HEK293 (cell line): Measurements from ENCODE around the gene PAPOLB.

Experiments used
- CTCF ChIA-PET: fragments of 350-600 bp; formaldehyde crosslinking; extraction: SDS; loops from one replicate; lab custom pipeline; 2021; ENCODE audit warnings: antibody characterized with exemption; lab: Yijun Ruan, JAX
- POLR2A ChIA-PET: fragments of 300-600 bp; formaldehyde crosslinking; extraction: SDS; loops from one replicate; lab custom pipeline; 2020; ENCODE audit warnings: antibody characterized with exemption, inconsistent platforms; lab: Yijun Ruan, JAX
- H3K27ac ChIP-seq: fragments of 200-500 bp; sonication (Bioruptor generic); 2 replicates; pipeline ENCODE4 v1.5.1; 2014; ENCODE audit warnings: low read depth, low read length, control low read depth, inconsistent platforms; ENCODE audit errors: extremely low read depth
- H3K36me3 ChIP-seq, 2 experiments: fragments of 200-500 bp in 1 of 2; sonication (Bioruptor generic) in 1 of 2; 1 replicate in 1 of 2; 2 replicates in 1 of 2; pipeline ENCODE4 v1.5.1; 2014 to 2017; ENCODE audit warnings: inconsistent platforms in 2 of 2, low read length in 2 of 2; ENCODE audit not compliant: control insufficient read depth in 2 of 2, insufficient read depth in 1 of 2
- H3K4me1 ChIP-seq: fragments of 200-500 bp; sonication (Bioruptor generic); 2 replicates; pipeline ENCODE4 v1.5.1; 2014; ENCODE audit warnings: mild to moderate bottlenecking, low read length, inconsistent platforms; ENCODE audit not compliant: control insufficient read depth, insufficient read depth
- H3K4me3 ChIP-seq: 2 replicates; pipeline ENCODE4 v1.5.1; 2011; ENCODE audit warnings: low read depth, mild to moderate bottlenecking, control low read depth, low read length, moderate library complexity
- H3K9me3 ChIP-seq: fragments of 200-500 bp; sonication (Bioruptor generic); 2 replicates; pipeline ENCODE4 v1.5.1; 2014; ENCODE audit warnings: low read depth, low read length, inconsistent platforms; ENCODE audit not compliant: control insufficient read depth, insufficient read depth
- EGR2 ChIP-seq: fragments of 450-650 bp; formaldehyde crosslinking; IDR thresholded peaks from 2 replicates; pipeline ENCODE4 v1.5.1; 2016; ENCODE audit warnings: low read depth, missing biosample characterization, missing genetic modification characterization
- GLI4 ChIP-seq: fragments of 450-650 bp; formaldehyde crosslinking; IDR thresholded peaks from 2 replicates; pipeline ENCODE4 v1.5.1; 2016; ENCODE audit warnings: missing biosample characterization, missing genetic modification characterization
- KLF9 ChIP-seq: fragments of 450-650 bp; formaldehyde crosslinking; IDR thresholded peaks from 2 replicates; pipeline ENCODE4 v1.5.1; 2016; ENCODE audit warnings: missing biosample characterization, missing genetic modification characterization, low read depth
- MYNN ChIP-seq: fragments of 450-650 bp; formaldehyde crosslinking; IDR thresholded peaks from 2 replicates; pipeline ENCODE4 v1.5.1; 2016; ENCODE audit warnings: missing biosample characterization, missing genetic modification characterization, borderline replicate concordance
- ZBTB21 ChIP-seq: fragments of 450-650 bp; formaldehyde crosslinking; IDR thresholded peaks from 2 replicates; pipeline ENCODE4 v1.5.1; 2017; ENCODE audit warnings: missing biosample characterization, missing genetic modification characterization
- ZBTB49 ChIP-seq: fragments of 450-650 bp; formaldehyde crosslinking; IDR thresholded peaks from 2 replicates; pipeline ENCODE4 v1.5.1; 2016; ENCODE audit warnings: missing biosample characterization, missing genetic modification characterization, low read depth
- ZNF121 ChIP-seq: fragments of 450-650 bp; formaldehyde crosslinking; IDR thresholded peaks from 2 replicates; pipeline ENCODE4 v1.5.1; 2016; ENCODE audit warnings: missing biosample characterization, missing genetic modification characterization
- ZNF223 ChIP-seq: fragments of 450-650 bp; formaldehyde crosslinking; IDR thresholded peaks from 2 replicates; pipeline ENCODE4 v1.5.1; 2016; ENCODE audit warnings: missing biosample characterization, missing genetic modification characterization
- ZNF248 ChIP-seq: fragments of 450-650 bp; formaldehyde crosslinking; IDR thresholded peaks from 2 replicates; pipeline ENCODE4 v1.5.1; 2017; ENCODE audit warnings: missing biosample characterization, missing genetic modification characterization
- ZNF292 ChIP-seq: fragments of 450-650 bp; formaldehyde crosslinking; IDR thresholded peaks from 2 replicates; pipeline ENCODE4 v1.5.1; 2016; ENCODE audit warnings: low read depth, missing biosample characterization, missing genetic modification characterization, borderline replicate concordance
- ZNF302 ChIP-seq: fragments of 450-650 bp; formaldehyde crosslinking; IDR thresholded peaks from 2 replicates; pipeline ENCODE4 v1.5.1; 2016; ENCODE audit warnings: missing biosample characterization, missing genetic modification characterization, low read depth
- ZNF366 ChIP-seq: fragments of 450-650 bp; formaldehyde crosslinking; conservative IDR thresholded peaks from 2 replicates; pipeline ENCODE4 v1.5.1; 2016; ENCODE audit warnings: missing biosample characterization, missing genetic modification characterization
- ZNF37A ChIP-seq: fragments of 450-650 bp; IDR thresholded peaks from 2 replicates; pipeline ENCODE4 v1.5.1; 2018; ENCODE audit warnings: missing biosample characterization, missing genetic modification characterization
- ZNF394 ChIP-seq: fragments of 450-650 bp; formaldehyde crosslinking; IDR thresholded peaks from 2 replicates; pipeline ENCODE4 v1.5.1; 2016; ENCODE audit warnings: missing biosample characterization, missing genetic modification characterization, mild to moderate bottlenecking, moderate library complexity, borderline replicate concordance
- ZNF521 ChIP-seq: fragments of 450-650 bp; formaldehyde crosslinking; IDR thresholded peaks from 2 replicates; pipeline ENCODE4 v1.5.1; 2017; ENCODE audit warnings: missing biosample characterization, mild to moderate bottlenecking, missing genetic modification characterization
- ZNF623 ChIP-seq: fragments of 450-650 bp; formaldehyde crosslinking; IDR thresholded peaks from 2 replicates; pipeline ENCODE4 v1.5.1; 2016; ENCODE audit warnings: missing biosample characterization, missing genetic modification characterization
- ZXDB ChIP-seq: fragments of 450-650 bp; formaldehyde crosslinking; IDR thresholded peaks from 2 replicates; pipeline ENCODE4 v1.5.1; 2016; ENCODE audit warnings: missing biosample characterization, missing genetic modification characterization
- TF ChIP-seq, protein P1 (sequence below): fragments of 450-650 bp; formaldehyde crosslinking; IDR thresholded peaks from 2 replicates; pipeline ENCODE4 v1.5.1; 2016; ENCODE audit warnings: missing biosample characterization, missing genetic modification characterization
- TF ChIP-seq, protein P2 (sequence below): fragments of 450-650 bp; formaldehyde crosslinking; IDR thresholded peaks from 2 replicates; pipeline ENCODE4 v1.5.1; 2016; ENCODE audit warnings: missing biosample characterization, missing genetic modification characterization, borderline replicate concordance
- TF ChIP-seq, protein P3 (sequence below): fragments of 450-650 bp; formaldehyde crosslinking; IDR thresholded peaks from 2 replicates; pipeline ENCODE4 v1.5.1; 2016; ENCODE audit warnings: missing biosample characterization, missing genetic modification characterization

Gene PAPOLB

GRCh38 chr7:4888161-4888560 lies 26.3 kb upstream of the PAPOLB start (continued):
- TF ChIP-seq GLI4 (no peak), ZNF394 (no peak), ZNF223 (tag by site-specific recombination) (no peak), ZBTB21 (tag by site-specific recombination) (no peak), ZNF521 (no peak), ZNF302 (tag by site-specific recombination) (no peak), ZXDB (tag by site-specific recombination) (no peak), ZNF37A (tag by site-specific recombination) (no peak), ZNF248 (tag by site-specific recombination) (no peak), ZNF623 (tag by site-specific recombination) (no peak), MYNN (tag by site-specific recombination) (no peak), ZNF121 (no peak), KLF9 (tag by site-specific recombination) (no peak), EGR2 (no peak)
- TF ChIP-seq, protein P1, sequence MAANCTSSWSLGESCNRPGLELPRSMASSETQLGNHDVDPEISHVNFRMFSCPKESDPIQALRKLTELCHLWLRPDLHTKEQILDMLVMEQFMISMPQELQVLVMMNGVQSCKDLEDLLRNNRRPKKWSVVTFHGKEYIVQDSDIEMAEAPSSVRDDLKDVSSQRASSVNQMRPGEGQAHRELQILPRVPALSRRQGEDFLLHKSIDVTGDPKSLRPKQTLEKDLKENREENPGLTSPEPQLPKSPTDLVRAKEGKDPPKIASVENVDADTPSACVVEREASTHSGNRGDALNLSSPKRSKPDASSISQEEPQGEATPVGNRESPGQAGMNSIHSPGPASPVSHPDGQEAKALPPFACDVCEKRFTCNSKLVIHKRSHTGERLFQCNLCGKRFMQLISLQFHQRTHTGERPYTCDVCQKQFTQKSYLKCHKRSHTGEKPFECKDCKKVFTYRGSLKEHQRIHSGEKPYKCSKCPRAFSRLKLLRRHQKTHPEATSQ (tag by site-specific recombination), result no peak
- TF ChIP-seq, protein P2, sequence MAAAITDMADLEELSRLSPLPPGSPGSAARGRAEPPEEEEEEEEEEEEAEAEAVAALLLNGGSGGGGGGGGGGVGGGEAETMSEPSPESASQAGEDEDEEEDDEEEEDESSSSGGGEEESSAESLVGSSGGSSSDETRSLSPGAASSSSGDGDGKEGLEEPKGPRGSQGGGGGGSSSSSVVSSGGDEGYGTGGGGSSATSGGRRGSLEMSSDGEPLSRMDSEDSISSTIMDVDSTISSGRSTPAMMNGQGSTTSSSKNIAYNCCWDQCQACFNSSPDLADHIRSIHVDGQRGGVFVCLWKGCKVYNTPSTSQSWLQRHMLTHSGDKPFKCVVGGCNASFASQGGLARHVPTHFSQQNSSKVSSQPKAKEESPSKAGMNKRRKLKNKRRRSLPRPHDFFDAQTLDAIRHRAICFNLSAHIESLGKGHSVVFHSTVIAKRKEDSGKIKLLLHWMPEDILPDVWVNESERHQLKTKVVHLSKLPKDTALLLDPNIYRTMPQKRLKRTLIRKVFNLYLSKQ (tag by site-specific recombination), result no peak

GRCh38 chr7:4886671-4887070 lies 24.8 kb upstream of the PAPOLB start:
- POLR2A ChIA-PET, result no interaction called here
- no peak overlapping the region for H3K27ac ChIP-seq
- TF ChIP-seq, protein P3, sequence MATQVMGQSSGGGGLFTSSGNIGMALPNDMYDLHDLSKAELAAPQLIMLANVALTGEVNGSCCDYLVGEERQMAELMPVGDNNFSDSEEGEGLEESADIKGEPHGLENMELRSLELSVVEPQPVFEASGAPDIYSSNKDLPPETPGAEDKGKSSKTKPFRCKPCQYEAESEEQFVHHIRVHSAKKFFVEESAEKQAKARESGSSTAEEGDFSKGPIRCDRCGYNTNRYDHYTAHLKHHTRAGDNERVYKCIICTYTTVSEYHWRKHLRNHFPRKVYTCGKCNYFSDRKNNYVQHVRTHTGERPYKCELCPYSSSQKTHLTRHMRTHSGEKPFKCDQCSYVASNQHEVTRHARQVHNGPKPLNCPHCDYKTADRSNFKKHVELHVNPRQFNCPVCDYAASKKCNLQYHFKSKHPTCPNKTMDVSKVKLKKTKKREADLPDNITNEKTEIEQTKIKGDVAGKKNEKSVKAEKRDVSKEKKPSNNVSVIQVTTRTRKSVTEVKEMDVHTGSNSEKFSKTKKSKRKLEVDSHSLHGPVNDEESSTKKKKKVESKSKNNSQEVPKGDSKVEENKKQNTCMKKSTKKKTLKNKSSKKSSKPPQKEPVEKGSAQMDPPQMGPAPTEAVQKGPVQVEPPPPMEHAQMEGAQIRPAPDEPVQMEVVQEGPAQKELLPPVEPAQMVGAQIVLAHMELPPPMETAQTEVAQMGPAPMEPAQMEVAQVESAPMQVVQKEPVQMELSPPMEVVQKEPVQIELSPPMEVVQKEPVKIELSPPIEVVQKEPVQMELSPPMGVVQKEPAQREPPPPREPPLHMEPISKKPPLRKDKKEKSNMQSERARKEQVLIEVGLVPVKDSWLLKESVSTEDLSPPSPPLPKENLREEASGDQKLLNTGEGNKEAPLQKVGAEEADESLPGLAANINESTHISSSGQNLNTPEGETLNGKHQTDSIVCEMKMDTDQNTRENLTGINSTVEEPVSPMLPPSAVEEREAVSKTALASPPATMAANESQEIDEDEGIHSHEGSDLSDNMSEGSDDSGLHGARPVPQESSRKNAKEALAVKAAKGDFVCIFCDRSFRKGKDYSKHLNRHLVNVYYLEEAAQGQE (tag by site-specific recombination), result no peak
- TF ChIP-seq ZNF292 (tag by site-specific recombination) (no peak), ZBTB49 (no peak), ZNF366 (tag by site-specific recombination) (no peak)
- H3K9me3 ChIP-seq, result no peaks in the 10 kb centered on the region
- H3K36me3 ChIP-seq, result no peaks in the 10 kb centered on the region
- H3K4me1 ChIP-seq, result no peaks in the 10 kb centered on the region
- CTCF ChIA-PET, result interaction anchor here (0.6 to 0.8 kb wide), 2 partner anchors 275 to 358 kb away, joined by 3 read pairs; no protein-coding TSS in a partner anchor
- H3K4me3 ChIP-seq, result no peak overlapping the region
